NCI-H1105 (cell line): ENCODE measurements around the gene MAPRE3.

Source experiments
- DNase-seq: peaks from one replicate; lab custom pipeline; 2025; lab: John Stamatoyannopoulos, UW

The MAPRE3 gene

DNA sequence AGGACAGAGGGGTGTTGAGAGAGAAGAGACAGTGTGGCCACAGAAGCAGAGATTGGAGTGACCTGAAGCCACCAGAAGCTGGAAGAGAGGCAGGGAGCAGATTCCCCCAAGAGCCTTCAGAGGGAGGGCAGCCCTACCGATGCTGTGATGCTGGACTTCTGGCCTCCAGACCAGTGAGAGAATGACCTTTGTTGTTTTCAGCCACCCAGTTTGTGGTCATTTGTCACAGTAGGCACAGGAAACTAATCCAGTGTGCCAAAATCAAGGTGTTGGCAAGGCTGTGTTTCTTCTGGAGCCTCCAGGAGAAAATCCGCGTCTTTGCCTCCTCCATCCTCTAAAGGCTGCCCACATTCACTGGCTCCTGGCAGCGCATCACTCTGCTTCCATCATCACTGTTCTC is 15.4 kb downstream of the MAPRE3 start:
- DNase-seq = no peak

GRCh38 chr2:26986576-26986975 is 16.1 kb downstream of the MAPRE3 start:
- no peak for DNase-seq

GRCh38 chr2:26988058-26988860 is 17.8 kb downstream of the MAPRE3 start:
- no peak for DNase-seq

- DNase-seq = no peak
Observed at GRCh38 chr2:26989156-26989555, 18.7 kb downstream of the MAPRE3 start.

GRCh38 chr2:26991717-26992116 is 21.3 kb downstream of the MAPRE3 start:
- DNase-seq = no peak

GRCh38 chr2:26993768-26994167 is 23.3 kb downstream of the MAPRE3 start:
- no peak for DNase-seq

DNA sequence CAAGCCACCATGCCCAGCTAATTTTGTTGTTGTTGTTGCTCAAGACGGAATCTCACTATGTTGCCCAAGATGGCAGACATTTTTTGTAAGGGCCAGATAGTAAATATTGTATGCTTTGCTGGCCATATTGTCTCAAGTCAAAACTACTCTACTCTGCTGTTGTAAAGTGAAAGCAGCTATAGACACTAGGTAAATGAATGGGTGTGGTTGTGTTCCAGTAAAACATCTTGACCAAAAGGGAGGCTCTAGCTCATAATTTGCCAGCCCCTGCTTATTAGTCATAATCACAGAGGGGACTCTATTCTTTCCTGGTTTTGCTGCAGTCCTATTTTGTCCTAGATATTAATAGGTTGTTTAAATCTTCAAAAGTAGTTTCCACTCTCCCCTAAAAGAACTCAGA is 24.5 kb downstream of the MAPRE3 start:
- no peak for DNase-seq

- no peak for DNase-seq
Observed at GRCh38 chr2:26997394-26997793, 27.0 kb downstream of the MAPRE3 start.

GRCh38 chr2:26998323-26998722 is 27.9 kb downstream of the MAPRE3 start:
- DNase-seq = no peak

GRCh38 chr2:27000228-27000627 is 29.8 kb downstream of the MAPRE3 start:
- DNase-seq = no peak

DNA sequence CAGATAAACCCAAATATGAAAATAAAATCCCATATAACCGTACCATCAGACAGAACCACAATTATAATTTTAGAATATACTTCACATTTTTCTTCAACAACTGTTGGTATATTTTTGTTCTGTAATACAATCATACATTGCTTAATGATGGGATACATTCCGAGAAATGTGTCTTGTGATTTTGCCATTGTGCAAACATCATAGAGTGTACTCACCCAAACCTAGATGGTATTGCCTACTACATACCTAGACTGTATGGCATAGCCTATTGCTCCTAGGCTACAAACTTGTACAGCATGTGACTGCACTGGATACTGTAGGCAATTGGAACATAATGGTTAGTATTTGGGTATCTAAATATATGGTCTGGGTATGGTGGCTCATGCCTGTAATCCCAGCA is 30.6 kb downstream of the MAPRE3 start:
- no peak for DNase-seq

- DNase-seq = no peak
Observed at GRCh38 chr2:27001950-27002349, 31.5 kb downstream of the MAPRE3 start.

DNA sequence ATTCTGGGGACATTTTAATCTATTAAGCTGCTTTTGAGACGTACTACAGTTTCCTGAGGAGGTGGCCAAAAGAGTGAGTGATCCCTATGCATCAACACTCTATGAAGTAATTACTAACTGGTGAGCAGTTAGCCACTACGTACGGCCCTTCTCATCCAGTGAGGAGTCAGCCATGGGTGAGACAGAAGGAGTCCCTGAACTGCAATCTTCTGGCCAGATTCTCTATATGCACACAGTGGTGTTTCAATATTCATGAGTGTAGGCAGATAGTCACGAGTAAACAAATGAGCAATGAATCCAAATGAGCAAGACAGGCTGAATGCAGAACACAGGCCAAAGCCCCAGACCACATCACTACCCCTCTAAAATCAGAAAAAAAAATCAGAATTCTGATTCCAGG is 32.6 kb downstream of the MAPRE3 start:
- no peak for DNase-seq

- no peak for DNase-seq
Observed at GRCh38 chr2:27003857-27004256, 33.4 kb downstream of the MAPRE3 start.

- no peak for DNase-seq
Observed at GRCh38 chr2:27006602-27007415, 36.4 kb downstream of the MAPRE3 start.

- no peak for DNase-seq
Observed at GRCh38 chr2:27007416-27008374, 37.3 kb downstream of the MAPRE3 start.

DNA sequence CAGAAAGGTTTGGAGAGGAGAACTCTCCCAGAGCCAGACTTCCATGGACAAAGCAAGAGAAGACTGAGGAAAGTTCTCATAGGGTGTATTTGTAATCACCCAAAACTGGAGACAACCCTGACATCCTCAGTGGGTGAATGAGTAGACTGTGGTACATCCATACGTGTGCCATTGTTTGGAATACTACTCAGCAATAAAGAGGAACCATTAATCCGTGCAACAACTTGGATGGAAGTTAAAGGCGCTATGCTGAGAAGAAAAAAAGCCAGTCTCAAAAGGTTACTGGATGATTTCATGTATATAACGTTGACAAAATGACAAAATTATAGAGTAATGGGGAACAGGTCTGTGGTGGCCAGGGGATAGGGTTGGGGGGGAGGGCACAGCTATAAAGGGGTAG is 38.2 kb downstream of the MAPRE3 start:
- no peak for DNase-seq

DNA sequence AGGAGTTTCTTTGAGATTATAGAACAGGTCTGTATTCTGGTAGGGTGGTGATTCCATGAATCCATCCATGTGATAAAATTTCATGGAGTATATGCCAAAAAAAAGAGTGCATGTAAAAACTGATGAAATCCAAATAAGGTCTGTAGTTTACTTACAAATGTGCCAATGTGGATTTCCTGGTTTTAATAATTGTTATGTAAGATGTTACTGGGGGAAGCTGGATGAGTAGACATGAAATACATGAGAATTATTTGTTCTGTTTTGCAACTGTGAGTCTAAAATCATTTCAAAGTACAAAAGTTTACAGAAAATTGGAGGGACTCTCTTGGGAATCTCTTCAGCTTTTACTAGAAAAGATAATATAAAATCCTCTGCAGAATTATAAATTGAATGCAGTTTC is 38.6 kb downstream of the MAPRE3 start:
- DNase-seq = no peak

- DNase-seq = no peak
Observed at GRCh38 chr2:27009716-27010115, 39.3 kb downstream of the MAPRE3 start.

GRCh38 chr2:27010139-27010538 is 39.7 kb downstream of the MAPRE3 start:
- no peak for DNase-seq

DNA sequence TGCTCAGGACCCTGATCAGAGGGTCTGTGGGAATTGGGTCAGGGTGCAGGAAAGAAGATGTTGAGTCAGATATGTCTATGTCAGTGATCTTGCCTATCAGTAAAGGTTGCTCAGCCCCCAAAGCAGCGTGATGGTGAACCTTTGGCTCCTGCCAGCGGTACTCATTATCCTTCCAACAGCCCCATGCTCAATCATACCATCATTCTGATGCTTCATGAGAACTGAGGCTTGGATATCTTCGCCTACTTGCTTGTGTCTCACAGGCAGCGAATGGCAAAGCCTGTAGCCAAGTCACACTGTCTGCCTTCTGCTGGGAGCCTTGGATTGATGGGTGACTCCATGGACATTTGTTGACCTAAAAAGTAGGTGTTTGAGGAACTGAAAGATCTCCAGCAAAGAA is 43.3 kb downstream of the MAPRE3 start:
- DNase-seq = no peak

GRCh38 chr2:27014771-27015433 is 44.5 kb downstream of the MAPRE3 start:
- no peak for DNase-seq
